CD4-positive, alpha-beta T cell treated with Interferon gamma for 1 hour (primary cell): ENCODE results near the gene KLHL17.
"Not testable (repeated sequence)": the region's sequence is repeated elsewhere in the genome, so short reads cannot be mapped to it uniquely, and the experiment has no call there.

Experiments
- DNase-seq: peaks from one replicate; pipeline ENCODE4 v3.0.0-alpha.2; 2020

The KLHL17 gene

GRCh38 chr1:937521-937920 is 22.9 kb upstream of the KLHL17 start:
- DNase-seq: no peak

- no peak for DNase-seq
Measured at GRCh38 chr1:938088-938683, 22.2 kb upstream of the KLHL17 start.

- DNase-seq: no peak
Measured at GRCh38 chr1:938711-939489, 21.5 kb upstream of the KLHL17 start.

- DNase-seq: no peak
Measured at GRCh38 chr1:939511-940106, 20.8 kb upstream of the KLHL17 start.

- DNase-seq: no peak
Measured at GRCh38 chr1:940107-941014, 20.0 kb upstream of the KLHL17 start.

GRCh38 chr1:941015-941587 is 19.3 kb upstream of the KLHL17 start:
- no peak for DNase-seq

- DNase-seq: no peak
Measured at GRCh38 chr1:941588-942383, 18.6 kb upstream of the KLHL17 start.

GRCh38 chr1:942411-942821 is 18.0 kb upstream of the KLHL17 start:
- DNase-seq: no peak

- no peak for DNase-seq
Measured at GRCh38 chr1:942864-943533, 17.4 kb upstream of the KLHL17 start.

GRCh38 chr1:943545-944340 is 16.6 kb upstream of the KLHL17 start:
- no peak for DNase-seq

GRCh38 chr1:944341-945325 is 15.8 kb upstream of the KLHL17 start:
- DNase-seq: no peak

- no peak for DNase-seq
Measured at GRCh38 chr1:945688-946556, 14.5 kb upstream of the KLHL17 start.

GRCh38 chr1:946811-947210 is 13.6 kb upstream of the KLHL17 start:
- not testable (repeated sequence) for DNase-seq

- no peak for DNase-seq
Measured at GRCh38 chr1:947958-948357, 12.4 kb upstream of the KLHL17 start.

- no peak for DNase-seq
Measured at GRCh38 chr1:950268-950667, 10.1 kb upstream of the KLHL17 start.

GRCh38 chr1:950881-951280 is 9.5 kb upstream of the KLHL17 start:
- DNase-seq: no peak

- DNase-seq: no peak
Measured at GRCh38 chr1:951364-951763, 9.0 kb upstream of the KLHL17 start.

GRCh38 chr1:952201-952600 is 8.2 kb upstream of the KLHL17 start:
- no peak for DNase-seq
